Right lobe of liver (tissue), 4 donors: ENCODE measurements around the gene MAPT.

Experiments used
- CTCF ChIP-seq, 4 donors: fragments of 200-600 bp in 3 of 4; fragments of 450-650 bp in 1 of 4; IDR thresholded peaks; one replicate each; pipeline versions ENCODE4 v1.5.1 to v1.8.0; 2016 to 2022; ENCODE audit warnings: antibody characterized with exemption in 4 of 4, mild to moderate bottlenecking in 2 of 4
- POLR2A ChIP-seq: fragments of 450-650 bp; IDR thresholded peaks from one replicate; pipeline ENCODE4 v1.6.1; 2017; ENCODE audit warnings: antibody characterized with exemption, mild to moderate bottlenecking
- donor health status: DM: no; HTN: no; CAD: no.
- donor health status: DM: no; HTN: no; CAD: no.
- donor health status: DM: no; HTN: yes; CAD: no.

- no peak for TF ChIP-seq CTCF (IDR thresholded peaks at IDR 0.05)
- TF ChIP-seq POLR2A, result no peak
These were observed 42.3 kb downstream of the MAPT start for GRCh38 chr17:45936610-45937009.
